Measurements from ENCODE around the gene NACC2.

Gene NACC2

DNA sequence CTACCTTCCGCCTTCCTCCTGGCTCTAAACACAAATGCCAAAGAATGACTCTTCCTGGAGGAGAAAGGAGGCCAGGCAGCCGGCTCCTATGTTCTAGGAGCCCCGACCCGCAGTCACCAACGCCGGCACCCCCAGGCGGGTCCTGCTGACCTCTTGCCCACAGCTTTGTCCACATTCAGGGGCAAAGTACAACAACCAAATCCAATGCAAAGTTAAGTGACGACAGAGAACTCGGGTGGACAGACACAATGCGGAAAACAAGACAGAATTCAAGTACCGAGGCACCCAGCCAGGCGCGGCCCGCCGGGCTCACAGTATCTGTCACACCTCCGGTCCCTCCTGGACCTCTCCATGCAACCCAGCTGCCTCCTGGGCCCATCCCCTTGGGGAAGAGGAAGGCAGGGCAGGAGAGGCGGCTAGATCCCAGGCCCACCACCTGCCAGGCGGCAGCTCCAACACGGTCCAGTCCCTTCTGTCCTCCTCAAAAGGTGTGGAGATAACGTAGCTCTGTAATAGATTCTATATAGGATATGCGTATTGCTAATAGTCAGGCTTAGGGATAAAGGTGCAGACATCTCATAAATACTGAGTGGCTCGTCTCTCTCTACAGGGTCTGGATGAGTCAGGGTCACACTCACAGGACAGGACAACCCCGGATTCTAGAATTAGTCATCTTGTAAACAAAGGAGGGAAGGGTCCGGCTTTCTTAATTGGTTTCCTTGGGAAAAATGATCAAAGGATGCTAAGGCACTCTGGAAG lies 87.0 kb downstream of the NACC2 start:
- DNase-seq = no peak

DNA sequence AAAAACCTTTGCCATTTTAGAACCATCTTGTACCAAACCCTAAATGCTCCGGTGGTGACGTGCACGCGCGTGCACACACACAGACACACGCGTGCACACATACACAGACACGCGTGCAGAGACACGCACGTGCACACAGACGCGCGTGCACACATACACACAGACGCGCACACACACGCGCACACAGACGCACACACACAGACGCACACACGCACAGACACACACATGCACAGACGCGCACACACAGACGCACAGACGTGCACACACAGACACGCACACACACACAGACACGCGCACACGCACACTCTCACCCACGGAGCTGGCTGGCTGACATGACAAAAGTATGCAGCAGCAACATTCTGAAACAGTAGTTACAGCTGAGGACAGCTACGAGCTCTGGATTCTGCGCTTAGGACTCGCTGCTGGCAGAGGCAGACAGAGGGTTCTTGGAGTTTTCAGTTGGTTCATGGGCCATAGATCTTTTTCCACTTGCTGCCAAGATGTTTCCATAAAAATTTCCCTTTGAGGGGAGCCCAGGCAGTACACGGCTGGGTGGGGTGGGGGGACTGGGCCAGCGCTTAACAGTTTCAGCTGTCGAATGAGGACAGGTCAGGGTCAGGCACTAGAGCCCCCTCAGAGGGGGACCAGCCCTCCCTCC lies 87.7 kb downstream of the NACC2 start:
- no peak for DNase-seq

DNA sequence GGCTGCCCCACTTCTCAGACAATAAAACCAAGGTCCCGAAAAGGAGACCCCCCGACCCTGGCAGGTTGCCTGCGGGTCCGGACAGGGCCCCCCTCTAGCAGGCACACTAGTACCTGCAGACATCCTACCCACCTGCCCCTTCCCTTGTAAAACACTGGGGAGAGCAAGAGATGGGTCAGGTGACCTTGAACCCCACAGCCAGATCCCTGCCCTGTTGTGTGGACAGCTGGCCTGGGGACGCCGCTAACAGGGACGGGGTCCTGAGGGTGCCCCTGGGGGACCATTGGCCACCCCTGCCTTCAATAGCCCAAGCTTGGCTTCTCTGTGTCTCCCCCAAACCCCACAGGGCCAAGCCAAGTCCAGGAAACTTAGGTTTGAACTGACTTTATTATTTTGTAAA lies 88.9 kb downstream of the NACC2 start:
- DNase-seq = no peak

DNA sequence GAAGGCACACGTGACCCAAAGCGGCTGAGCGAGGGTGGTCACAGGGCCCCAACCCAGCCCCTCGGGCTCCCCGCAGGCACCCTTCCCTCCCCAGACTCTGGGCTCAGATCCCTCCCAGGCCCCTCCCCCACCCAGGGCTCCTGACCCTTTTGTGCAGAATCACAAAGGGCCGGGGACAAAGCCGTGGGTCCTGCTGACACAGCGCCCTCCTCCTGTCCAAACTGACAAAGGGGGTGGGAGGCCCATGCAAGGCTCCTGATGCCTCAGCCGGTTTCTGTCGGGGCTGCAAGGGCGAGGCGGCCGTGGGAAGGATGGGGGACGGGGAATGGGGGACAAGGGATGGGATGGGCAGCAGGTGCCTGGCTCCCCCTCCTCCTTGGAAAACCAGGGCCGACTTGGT lies 90.4 kb downstream of the NACC2 start:
- no peak for DNase-seq

DNA sequence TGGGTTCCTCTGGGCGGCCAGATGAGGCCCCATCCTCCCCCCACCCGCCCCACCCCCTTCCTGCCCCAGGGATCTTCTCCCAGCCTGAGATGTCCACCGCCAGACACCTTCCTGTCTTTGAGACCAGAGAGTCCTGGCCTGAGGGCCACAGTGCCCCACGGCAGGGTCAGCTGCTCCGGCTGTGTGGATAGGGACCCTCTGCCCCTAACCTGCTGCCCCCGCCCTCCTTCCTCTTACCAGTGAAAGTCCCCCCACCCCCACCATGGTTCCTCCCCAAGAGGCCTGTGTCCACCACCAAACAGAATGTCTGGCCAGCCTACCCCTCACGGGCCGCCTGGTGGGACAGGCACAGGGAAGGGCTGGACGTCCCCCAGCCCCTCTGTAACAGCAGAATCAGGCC lies 90.9 kb downstream of the NACC2 start:
- no peak for DNase-seq

DNA sequence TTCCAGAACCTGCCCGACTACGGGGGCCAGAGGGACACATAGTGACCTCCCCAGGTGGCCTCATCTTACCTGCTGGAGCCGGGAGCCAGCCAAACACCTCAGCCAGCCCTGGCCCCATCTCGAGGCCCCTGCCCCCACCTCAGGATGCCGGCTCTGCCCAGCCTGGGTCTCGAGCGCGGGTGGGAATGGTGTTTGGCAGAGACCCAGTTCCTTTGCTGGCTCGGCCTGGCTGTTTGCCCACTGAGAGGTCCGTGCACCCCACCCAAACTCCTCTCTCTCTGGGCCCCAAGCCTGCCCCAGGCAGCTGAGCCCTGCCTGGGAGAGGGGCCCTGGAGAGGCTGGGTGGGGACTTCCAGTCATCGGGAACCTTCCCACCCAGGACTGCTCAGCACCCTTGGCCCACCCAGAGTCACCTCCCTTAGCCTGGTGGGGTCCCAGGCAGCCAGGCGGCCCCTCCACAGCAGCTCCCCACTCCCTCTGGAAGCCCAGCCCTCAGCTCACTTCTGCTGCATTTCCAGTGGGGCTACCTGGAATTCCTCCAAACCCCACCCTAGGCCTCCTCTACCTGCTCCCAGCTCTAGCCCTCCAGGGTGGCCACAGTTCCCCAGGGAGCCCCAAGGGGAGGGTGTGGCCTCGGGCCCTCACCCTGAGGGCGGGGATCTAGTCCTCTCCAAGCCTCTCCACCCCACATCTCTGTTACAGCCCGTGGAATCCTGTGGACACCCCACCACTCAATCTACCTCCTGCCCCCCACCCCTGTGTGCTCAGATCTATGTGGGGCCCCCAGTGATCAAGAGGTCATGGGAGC lies 91.5 kb downstream of the NACC2 start:
- no peak for DNase-seq

DNA sequence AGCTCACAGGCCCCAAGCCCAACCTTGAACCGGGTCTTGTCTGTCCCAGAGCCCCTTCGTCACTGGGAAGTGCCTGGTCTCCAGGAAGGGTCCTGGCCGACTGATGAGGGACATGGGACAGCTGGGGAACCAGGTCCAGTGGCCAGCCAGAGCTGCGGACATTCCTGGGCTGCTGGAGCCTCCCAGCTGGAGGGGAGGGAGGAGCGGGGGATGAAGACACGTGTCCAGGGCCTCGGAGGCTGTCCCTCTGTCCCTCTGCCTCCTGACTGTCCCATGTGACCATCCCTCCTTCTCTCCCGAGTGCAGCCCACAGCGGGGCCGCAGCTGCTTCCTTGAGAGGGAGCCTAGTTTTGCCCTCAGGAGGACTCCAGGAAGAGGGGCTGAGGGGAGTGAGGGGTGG lies 92.2 kb downstream of the NACC2 start:
- DNase-seq = no peak

DNA sequence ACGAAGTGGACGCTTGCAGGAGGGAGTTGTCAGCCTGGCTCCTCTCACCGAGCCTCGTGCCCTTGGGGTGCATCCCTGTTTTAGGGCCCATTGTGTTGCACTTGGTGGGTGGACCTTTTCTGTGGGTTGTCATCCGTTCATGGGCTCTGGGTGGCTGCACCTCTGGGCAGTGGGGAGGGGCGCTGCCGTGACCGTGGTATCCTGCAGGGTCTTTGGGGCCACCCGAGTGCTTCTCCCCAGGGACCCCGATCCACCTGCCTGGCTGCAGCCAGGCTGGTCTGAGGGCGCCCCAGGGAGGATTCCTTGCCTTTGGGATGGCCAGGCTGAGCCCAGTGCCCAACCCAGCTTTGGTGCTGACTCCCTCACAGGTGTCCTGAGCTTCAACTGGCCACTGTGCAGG lies 92.9 kb downstream of the NACC2 start:
- DNase-seq = no peak

DNA sequence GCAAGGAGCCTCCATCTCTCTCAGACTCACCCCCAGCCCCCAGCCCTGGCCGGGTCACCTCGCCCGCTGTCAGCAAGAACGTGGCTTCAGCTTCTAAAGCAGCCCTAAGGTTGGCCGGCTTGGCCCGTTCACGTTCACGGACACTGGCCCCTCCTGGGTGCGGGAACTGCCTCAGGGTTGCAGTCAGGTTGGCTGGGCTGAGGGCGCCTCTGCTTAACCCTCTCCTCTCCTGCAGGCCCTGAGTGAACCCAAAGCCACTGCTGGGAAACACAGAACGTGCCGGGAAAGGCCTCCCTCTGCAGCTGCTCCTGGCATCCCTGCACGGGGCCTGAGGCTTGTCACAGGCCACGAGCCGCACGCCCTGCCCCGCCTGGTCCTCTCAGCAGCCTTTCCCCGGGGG lies 93.9 kb downstream of the NACC2 start:
- no peak for DNase-seq

DNA sequence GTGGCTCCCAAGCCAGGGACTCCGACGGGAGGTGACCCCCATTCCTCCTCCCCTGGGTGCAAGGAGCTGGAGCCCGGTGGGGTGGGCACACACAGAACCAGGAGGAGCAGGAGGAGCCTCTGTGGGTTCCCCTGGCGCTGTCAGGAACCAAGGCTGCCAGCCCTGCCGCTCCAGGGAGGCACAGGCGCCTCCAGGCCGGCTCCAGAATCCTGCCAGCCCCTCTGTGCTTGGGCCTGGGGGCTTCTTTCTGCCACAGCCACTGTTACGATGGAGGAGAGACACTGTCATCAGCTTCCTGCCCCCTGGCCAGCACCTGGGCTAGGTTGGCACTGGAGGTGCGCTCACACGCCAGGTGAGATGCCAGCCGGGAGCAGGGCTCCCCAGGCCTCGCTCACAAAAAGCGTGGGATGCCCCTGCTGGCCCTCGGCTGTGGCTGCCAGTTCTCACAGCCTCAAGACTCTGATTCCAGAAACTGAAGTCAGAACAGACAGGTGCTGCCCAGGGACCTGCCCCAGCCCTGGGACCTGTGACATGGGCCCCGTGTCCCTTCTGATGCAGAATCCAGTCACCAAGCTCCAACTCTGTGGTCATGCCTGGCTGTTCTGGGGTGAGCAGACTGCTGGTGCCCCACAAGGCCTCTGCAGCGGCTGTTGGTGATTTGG lies 96.5 kb downstream of the NACC2 start:
- DNase-seq = no peak

DNA sequence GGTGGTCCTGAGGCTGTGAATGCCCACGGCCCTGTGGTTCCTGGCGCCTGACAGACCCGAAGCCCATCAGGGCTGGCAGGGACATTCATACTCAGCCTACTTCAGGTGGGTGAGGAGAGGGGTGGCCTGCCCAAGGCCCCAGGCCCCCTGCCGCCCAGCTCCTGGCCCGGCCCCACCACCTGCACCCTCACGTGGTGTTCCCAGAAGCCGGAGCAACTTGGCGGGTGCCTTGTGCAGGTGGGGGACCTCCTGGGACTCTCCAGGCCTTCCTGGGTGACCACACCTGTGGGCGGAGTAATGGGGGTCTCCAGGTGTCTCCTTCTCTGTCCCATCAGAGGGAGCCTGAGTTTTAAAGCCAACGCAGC lies 97.1 kb downstream of the NACC2 start:
- no peak for DNase-seq

DNA sequence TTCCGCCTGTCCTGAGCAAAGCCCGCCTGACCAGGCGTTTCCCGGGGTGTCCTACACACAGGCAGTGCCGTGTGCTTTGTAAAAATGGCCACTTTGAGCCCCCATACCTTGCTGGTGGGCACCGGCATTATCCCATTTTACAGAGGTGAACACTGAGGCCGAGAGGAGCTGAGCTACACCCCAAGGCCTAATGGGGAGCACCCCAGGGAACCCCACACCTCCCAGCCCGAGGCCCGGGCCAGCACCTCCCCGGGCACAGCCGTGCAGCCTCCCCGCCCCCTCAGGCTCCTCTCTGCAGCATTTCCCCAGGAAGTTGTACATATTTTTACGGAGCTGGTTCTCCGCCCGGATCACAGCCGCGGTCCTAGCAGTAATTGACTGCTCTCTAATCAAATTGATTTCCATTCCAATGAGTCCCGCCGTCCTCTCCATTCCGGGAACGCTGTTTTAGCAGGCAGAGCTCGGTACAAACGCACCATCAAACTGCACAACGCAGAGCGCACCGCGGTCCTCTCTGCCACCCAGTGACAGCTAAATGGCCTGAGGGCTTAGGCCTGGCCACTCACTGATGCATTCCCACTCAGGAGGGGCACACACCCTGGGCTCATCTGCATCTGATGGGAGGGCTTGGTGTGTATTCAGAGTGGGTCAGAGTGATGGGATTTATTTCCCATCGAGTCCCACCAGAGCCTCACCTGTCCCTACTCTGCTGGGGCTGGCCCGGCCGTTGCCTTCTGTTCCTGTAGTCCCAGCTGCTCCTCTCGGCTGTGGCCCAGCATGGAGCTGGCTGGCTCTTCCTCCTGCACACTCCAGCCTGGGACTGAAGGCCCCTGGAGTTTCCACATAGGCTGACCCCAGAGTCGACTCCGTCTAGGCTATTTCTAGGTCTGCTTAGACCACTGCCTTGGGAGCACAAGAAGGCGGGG lies 97.7 kb downstream of the NACC2 start:
- no peak for DNase-seq

DNA sequence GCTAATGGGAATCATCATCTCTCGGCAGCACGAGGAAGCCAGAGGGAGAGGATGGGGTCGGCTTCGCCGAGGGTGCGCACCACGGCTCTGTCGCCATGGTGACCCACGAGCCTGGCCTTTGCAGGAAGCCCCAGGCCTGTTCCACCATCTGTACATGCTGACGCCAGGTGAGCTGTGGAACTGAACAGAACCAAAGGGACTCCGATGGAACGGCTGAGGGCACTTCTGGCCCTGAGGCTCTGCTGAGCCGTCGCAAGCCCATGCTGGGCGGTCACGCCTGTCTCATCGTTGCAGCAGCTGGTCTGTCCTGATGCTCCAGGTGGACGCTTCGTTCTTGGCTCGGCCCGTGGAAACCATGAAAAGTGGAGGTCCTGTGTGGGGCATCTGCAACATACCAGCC lies 99.3 kb downstream of the NACC2 start:
- no peak for DNase-seq

DNA sequence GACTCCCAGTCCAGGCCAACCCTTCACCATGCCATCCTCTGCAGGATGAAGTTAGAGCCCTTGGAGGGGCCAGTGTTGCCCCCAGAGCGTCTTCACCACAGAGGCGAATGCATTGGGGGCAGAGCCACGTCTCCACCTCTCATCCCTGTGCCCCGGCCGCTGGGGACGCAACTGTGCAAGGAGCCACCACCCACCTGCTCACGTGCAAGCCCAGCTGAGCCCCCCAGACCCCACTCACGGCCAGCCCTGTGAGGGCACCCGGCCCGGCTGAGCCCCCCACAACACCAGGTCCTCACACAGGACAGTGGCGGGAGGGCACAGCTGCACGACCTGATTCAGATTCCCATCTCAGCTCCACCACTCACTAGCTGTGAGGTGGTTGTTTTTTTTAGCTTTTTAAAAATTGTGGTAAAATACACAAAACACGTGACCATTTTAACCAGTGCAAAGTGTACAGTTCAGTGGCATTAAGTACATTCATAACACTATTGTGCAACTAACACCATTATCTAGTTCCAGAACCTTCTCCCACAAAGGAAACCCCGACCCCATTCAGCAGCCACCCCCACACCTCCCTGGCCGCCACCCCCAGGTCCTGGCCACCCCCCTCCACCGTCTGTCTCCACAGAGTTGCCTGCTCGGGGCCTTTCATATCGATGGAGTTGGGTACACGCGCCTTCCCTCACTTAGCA lies 100.4 kb downstream of the NACC2 start:
- peak; percentile 51 for DNase-seq

DNA sequence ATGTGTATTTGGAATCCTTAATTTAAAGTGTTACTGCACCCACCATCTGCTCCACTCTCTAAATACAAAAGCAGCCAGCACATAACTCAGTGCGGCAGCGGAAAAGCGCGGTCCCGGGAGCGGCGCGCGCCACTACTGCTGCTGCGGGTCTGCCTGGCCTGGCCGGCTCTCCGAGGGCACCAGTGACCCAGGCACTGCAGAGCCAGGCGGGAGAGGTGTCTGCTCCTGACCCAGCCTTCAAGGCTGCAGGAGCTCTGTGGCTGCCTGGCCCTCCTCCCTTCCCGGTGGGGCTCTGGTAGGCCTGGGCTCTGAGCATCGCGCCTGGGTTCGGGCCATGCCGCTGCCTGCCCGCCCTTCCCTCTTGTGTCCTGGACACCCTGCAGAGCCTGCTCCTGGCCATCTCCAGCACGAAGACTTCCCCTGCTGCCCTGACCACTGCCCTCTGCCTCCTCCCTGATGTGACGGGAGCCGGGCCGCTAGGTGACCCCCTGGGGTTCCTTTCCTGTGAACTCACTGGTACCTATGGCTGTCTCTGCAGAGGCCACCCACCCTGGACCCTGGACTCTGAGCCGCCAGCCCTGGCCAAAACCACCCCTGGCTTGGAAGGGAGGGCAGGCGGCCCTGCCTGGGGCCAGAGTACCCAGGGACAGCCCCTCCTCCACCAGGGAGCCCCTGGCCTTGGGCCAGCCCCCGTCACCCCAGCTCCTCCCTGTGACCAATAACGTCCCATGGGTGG lies 101.2 kb downstream of the NACC2 start:
- no peak for DNase-seq

DNA sequence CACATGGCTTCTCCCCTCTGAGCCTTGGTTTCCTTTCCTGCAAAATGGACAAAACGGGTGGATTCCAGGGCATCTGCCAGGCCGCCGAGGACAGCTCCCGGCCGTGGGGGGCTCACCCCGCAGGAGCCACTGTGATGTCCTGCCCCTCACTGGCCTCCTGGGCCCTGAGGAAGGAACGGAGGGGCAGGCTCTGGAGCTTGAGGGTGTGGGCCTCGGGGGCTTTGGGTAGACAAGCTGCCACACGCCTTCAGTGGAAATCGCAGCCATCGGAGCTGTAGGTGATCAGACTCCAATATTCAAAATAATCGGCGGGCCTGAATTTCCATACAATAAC lies 101.7 kb downstream of the NACC2 start:
- DNase-seq = no peak

DNA sequence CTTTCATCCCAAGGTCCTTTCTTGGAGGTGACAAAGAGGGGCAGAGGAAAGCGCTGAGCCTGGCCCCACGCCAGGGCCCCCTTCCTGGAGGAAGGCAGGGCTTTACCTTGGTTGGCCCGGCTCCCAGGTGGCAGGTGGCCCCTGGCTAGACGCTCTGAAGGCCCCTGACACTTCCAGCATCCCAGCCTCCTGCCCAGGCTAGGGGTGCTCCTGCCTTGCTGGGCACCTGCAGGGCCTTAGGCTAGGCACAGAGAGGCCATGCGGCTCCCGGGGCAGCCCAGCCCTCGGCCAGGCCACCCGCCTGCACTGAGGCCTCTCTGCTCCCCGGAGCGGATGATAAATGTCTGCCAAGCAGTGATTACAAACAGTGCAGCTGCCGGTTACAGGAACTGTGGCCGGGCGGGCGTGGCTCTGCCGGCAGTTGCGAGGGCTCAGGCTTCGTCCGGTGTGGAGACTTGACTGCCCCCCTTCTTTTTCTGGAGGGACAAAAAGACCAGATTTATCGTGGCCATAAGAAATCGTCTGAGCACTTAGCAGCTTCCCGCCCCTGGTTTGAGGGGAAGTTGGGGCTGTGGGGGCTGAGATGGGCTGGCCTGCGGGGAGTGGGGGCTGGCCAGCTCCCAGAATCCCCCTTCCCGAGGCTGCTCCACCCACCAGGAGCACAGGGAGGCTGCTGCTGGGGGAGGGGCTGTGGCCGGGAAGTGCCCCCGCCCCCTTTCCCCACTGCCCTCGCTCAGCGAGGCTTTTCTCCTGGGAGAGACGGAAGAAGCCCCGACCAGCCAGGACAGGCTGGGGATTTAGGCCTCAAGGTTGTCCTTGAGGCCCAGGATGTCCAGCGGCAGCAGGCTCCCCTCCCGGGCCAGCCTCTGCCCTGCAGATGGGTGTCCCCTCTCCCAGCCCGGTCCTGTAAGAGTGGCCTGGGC lies 102.3 kb downstream of the NACC2 start:
- DNase-seq = peak; percentile 93

DNA sequence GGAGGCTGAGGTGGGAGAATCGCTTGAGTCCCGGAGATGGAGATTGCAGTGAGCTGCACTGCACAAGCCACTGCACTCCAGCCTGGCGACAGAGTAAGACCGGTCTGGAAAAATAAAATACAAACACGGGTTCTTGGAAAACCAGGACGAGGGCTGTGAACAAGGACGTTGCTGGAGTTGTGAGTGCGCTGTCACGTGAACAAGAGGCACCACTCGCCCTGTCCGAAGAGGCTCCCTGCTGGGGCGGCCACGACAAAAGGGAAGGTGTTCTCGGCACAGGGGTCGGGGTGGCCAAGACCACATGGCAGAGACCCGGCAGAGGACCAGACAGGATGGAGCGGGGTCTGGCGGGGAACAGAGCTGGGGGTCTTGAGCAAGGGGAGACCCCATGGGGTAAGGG lies 103.3 kb downstream of the NACC2 start:
- DNase-seq = no peak

DNA sequence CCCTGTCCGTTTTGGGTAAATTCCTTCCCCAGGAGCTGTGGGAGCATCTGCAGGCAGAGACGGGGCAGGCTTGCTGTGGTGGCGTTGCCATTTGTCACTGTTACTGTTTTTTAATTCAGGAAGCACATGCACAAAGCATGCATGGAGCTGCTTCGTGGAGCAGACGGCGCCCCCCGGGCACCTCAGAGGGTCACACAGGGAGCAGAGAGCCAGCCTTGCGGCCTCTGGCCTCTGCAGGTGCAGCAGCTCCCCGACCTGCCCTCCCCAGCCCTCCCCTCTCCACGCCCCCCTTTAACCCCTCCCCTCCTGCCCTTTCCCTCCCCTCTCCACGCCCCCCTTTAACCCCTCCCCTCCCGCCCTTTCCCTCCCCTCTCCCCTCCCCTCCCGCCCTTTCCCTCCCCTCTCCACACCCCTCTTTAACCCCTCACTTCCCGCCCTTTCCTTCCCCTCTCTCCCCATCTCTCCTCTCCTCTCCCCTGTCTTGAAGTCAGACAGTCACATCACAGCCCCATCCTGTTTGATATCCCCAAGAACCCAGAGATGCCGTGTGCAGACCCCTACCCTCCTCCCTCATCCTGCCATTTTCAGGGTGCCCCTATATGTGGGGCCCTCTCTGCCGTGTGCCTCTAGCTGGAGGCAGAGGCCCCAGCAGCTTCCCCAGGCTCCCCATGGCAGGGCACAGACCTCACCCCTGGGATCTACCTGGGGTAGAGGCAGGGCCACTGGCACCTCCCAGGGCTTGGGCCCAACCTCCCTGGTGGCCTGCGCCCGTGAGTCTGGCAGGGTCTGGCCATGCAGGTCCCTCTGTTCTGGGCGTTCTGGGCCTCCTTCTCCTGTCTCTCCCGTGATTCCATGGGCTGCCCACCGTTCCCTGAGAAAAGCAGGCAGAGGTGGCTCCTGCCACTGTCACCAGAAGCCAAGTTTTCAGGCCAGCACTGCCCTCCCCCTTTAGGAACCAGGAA lies 104.3 kb downstream of the NACC2 start:
- peak; percentile 46 for DNase-seq
